Astrocyte (in vitro differentiated cells and primary cell): ENCODE results near the gene CD300E. TPM values are rescaled to one million over a fixed set of nuclear protein-coding genes. Genes with fewer than 3 reads are reported as not detected.

Source experiments
- DNase-seq: peaks from one replicate; pipeline ENCODE4 v3.0.0-alpha.2; 2010; ENCODE audit warnings: low read depth
- FAIRE-seq: peaks from 2 replicates; lab custom pipeline; 2011; peaks lifted over from hg19 to GRCh38; lab: Jason Lieb, UNC
- H2AFZ ChIP-seq: 2 replicates; pipeline ENCODE4 v1.6.0; 2012; ENCODE audit warnings: low read depth, low read length, inconsistent platforms
- H3K27ac ChIP-seq: 2 replicates; pipeline ENCODE4 v1.5.1; 2011; ENCODE audit warnings: low read depth, low read length, inconsistent platforms
- H3K27me3 ChIP-seq: 2 replicates; pipeline ENCODE4 v1.6.0; 2011; ENCODE audit warnings: low read length, inconsistent platforms; ENCODE audit not compliant: insufficient read depth
- H3K36me3 ChIP-seq: 2 replicates; pipeline ENCODE4 v1.5.1; 2011; ENCODE audit warnings: low read length, inconsistent platforms; ENCODE audit not compliant: insufficient read depth
- H3K4me1 ChIP-seq: 2 replicates; pipeline ENCODE4 v1.5.1; 2011; ENCODE audit warnings: low read length, inconsistent platforms; ENCODE audit not compliant: insufficient read depth
- H3K4me2 ChIP-seq: 2 replicates; pipeline ENCODE4 v1.6.0; 2012; ENCODE audit warnings: low read length, inconsistent platforms
- H3K4me3 ChIP-seq: 2 replicates; pipeline ENCODE4 v1.5.1; 2011; ENCODE audit warnings: low read depth, mild to moderate bottlenecking, low read length, inconsistent platforms; ENCODE audit not compliant: insufficient read depth
- H3K79me2 ChIP-seq: 2 replicates; pipeline ENCODE4 v1.6.0; 2012; ENCODE audit warnings: mild to moderate bottlenecking, low read length, inconsistent platforms; ENCODE audit not compliant: insufficient read depth
- H3K9ac ChIP-seq: 2 replicates; pipeline ENCODE4 v1.6.0; 2012; ENCODE audit warnings: mild to moderate bottlenecking, low read length, inconsistent platforms
- H3K9me3 ChIP-seq: 2 replicates; pipeline ENCODE4 v1.5.1; 2012; ENCODE audit warnings: low read depth, mild to moderate bottlenecking, low read length, inconsistent platforms; ENCODE audit not compliant: insufficient read depth
- H4K20me1 ChIP-seq: 2 replicates; pipeline ENCODE4 v1.6.0; 2012; ENCODE audit warnings: low read length, inconsistent platforms; ENCODE audit not compliant: insufficient read depth
- H3K27ac Mint-ChIP-seq: one replicate; pipeline ENCODE4 v1.8.0; 2021; ENCODE audit warnings: mild to moderate bottlenecking, mixed read lengths; ENCODE audit not compliant: unreplicated experiment
- H3K27me3 Mint-ChIP-seq: one replicate; pipeline ENCODE4 v1.8.0; 2021; ENCODE audit warnings: low read depth, mixed read lengths; ENCODE audit not compliant: unreplicated experiment
- H3K36me3 Mint-ChIP-seq: one replicate; pipeline ENCODE4 v1.8.0; 2021; ENCODE audit warnings: low read depth, mixed read lengths; ENCODE audit not compliant: unreplicated experiment
- H3K4me1 Mint-ChIP-seq: one replicate; pipeline ENCODE4 v1.8.0; 2021; ENCODE audit warnings: low read depth, mixed read lengths; ENCODE audit not compliant: unreplicated experiment
- H3K4me3 Mint-ChIP-seq: one replicate; pipeline ENCODE4 v1.8.0; 2021; ENCODE audit warnings: mild to moderate bottlenecking, moderate library complexity, mixed read lengths; ENCODE audit not compliant: unreplicated experiment
- H3K9me3 Mint-ChIP-seq: one replicate; pipeline ENCODE4 v1.8.0; 2021; ENCODE audit warnings: mild to moderate bottlenecking, mixed read lengths; ENCODE audit not compliant: unreplicated experiment
- EZH2 ChIP-seq: IDR thresholded peaks from 2 replicates; pipeline ENCODE4 v1.6.1; 2012; ENCODE audit warnings: mild to moderate bottlenecking, low read length, inconsistent platforms; ENCODE audit not compliant: insufficient read depth
- total RNA-seq: library from RNA; stranded (reverse); gene quantifications from 2 replicates; pipeline ENCODE4 v1.2.1, GENCODE V29; 2021
- TF ChIP-seq, protein P1 (sequence below): IDR thresholded peaks from 2 replicates; pipeline ENCODE4 v1.5.1; 2011; ENCODE audit warnings: low read depth, mild to moderate bottlenecking, inconsistent platforms, low read length, moderate library complexity; ENCODE audit not compliant: insufficient read depth

The CD300E gene
- total RNA-seq, 1 donor from 2014 or later: not detected

DNA sequence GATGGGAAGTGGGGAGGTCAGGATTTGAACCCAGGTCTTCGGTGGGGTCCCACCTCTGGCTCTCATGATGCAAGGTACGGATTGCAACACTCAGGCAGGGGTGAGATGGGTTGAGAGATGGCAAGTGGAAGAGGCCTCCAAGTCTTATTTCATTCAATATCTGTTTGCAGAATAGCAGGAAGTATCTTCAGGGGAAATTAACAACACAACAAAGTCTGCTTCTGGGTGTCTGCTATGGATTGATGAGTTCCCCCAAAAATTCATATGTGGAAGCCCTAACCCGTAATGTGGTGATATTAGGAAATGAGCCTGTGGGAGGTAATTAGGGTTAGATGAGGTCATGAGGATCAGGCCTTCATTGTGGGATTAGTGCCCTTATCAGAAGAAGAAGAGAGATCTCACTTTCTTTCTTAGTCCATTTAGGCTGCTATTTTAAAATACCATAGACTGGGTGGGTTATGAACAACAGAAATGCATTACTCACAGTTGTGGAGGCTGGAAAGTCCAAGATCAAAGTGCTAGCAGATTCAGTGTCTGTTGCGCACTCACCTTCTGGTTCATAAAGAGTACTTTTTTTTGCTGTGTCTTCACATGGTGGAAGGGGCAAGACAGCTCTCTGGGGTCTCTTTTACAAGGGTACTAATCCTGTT, 51.8 kb downstream of the CD300E start:
- H2AFZ ChIP-seq: no peak overlapping the region
- H3K4me3 ChIP-seq: no peak overlapping the region
- TF ChIP-seq, protein P1, sequence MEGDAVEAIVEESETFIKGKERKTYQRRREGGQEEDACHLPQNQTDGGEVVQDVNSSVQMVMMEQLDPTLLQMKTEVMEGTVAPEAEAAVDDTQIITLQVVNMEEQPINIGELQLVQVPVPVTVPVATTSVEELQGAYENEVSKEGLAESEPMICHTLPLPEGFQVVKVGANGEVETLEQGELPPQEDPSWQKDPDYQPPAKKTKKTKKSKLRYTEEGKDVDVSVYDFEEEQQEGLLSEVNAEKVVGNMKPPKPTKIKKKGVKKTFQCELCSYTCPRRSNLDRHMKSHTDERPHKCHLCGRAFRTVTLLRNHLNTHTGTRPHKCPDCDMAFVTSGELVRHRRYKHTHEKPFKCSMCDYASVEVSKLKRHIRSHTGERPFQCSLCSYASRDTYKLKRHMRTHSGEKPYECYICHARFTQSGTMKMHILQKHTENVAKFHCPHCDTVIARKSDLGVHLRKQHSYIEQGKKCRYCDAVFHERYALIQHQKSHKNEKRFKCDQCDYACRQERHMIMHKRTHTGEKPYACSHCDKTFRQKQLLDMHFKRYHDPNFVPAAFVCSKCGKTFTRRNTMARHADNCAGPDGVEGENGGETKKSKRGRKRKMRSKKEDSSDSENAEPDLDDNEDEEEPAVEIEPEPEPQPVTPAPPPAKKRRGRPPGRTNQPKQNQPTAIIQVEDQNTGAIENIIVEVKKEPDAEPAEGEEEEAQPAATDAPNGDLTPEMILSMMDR: no peak
- no peak for TF ChIP-seq EZH2
- no peak overlapping the region for H3K27ac ChIP-seq
- Mint-ChIP-seq H3K4me1 (peaks cover 18% of the 10 kb centered on the region), H3K27ac (no peak overlapping the region), H3K27me3 (peaks cover 26% of the 10 kb centered on the region), H3K9me3 (peaks cover 8% of the 10 kb centered on the region), H3K4me3 (no peak overlapping the region), H3K36me3 (peaks cover 2% of the 10 kb centered on the region)
- peaks cover 8% of the 10 kb centered on the region for H4K20me1 ChIP-seq
- no peaks in the 10 kb centered on the region for H3K79me2 ChIP-seq
- H3K36me3 ChIP-seq: no peaks in the 10 kb centered on the region
- no peak for DNase-seq
- peaks cover 11% of the 10 kb centered on the region for H3K4me1 ChIP-seq
- H3K9me3 ChIP-seq: peaks cover 6% of the 10 kb centered on the region
- no peak overlapping the region for H3K9ac ChIP-seq
- no peak overlapping the region for H3K4me2 ChIP-seq
- peaks cover 25% of the 10 kb centered on the region for H3K27me3 ChIP-seq
- FAIRE-seq: no peak

DNA sequence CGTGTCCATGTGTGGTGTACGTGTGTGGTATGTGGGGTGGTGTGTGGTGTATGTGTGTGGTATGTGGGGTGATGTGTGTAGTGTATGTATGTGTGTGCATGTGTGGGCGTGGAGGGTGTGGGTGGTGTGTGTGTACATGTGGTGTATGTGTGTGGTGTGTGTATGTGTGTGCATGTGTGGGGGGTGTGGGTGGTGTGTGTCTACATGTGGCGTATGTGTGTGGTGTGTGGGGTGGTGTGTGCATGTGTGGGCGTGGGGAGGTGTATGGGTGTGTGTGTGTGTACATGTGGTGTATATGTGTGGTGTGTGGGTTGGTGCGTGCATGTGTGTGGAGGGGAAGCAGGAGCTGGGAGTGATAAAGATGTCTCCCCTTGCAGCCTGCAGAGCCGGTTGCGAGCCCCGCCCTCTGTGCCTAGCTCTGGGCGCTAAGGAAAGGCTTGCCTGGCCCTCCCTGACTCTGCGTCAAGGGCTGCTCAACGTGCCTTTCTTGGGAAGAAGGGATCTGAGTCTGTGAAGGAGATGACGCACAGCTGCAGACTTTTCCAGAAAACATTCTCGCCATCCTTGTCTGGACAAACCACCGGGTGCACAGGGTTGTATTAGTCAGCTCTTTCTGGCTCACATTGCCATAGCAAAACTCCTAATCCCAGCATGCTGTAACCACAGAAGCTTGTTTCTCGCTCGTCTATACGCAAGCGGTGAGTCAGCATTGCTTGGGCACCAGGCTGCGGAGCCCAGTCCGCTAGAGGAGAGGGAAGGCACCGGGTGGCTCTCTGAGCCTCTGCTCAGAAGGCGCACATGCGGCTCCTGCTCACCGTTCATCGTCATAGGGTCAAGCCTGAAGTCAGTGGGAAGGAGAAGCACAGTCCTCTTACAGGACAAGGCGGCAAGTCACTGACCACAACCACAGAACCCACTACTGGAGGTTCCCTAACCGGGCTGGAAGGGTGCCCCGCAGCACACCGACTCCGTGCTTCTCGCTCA, 54.2 kb downstream of the CD300E start:
- no peak overlapping the region for H3K4me3 ChIP-seq
- no peak overlapping the region for H3K4me3 Mint-ChIP-seq
- peaks cover 2% of the 10 kb centered on the region for H3K36me3 Mint-ChIP-seq
- no peaks in the 10 kb centered on the region for H3K36me3 ChIP-seq
- H3K27me3 ChIP-seq: peaks cover 20% of the 10 kb centered on the region
- peaks cover 11% of the 10 kb centered on the region for H3K4me1 ChIP-seq
- no peak for TF ChIP-seq EZH2
- TF ChIP-seq, protein P1: no peak
- peaks cover 6% of the 10 kb centered on the region for H3K9me3 ChIP-seq
- H4K20me1 ChIP-seq: peaks cover 8% of the 10 kb centered on the region
- DNase-seq: peak; percentile 100
- peak overlapping the region; percentile 27 for H2AFZ ChIP-seq
- H3K27ac ChIP-seq: peak overlapping the region; percentile 82
- peaks cover 20% of the 10 kb centered on the region for H3K4me1 Mint-ChIP-seq
- peak overlapping the region; percentile 72 for H3K9ac ChIP-seq
- peak; percentile 98 for FAIRE-seq
- peaks cover 8% of the 10 kb centered on the region for H3K9me3 Mint-ChIP-seq
- peaks cover 17% of the 10 kb centered on the region for H3K27me3 Mint-ChIP-seq
- H3K79me2 ChIP-seq: no peaks in the 10 kb centered on the region
- H3K4me2 ChIP-seq: peak overlapping the region; percentile 52
- peak overlapping the region; percentile 96 for H3K27ac Mint-ChIP-seq
